Measurements from ENCODE around the gene ZNF408.

ZNF408 gene

DNA sequence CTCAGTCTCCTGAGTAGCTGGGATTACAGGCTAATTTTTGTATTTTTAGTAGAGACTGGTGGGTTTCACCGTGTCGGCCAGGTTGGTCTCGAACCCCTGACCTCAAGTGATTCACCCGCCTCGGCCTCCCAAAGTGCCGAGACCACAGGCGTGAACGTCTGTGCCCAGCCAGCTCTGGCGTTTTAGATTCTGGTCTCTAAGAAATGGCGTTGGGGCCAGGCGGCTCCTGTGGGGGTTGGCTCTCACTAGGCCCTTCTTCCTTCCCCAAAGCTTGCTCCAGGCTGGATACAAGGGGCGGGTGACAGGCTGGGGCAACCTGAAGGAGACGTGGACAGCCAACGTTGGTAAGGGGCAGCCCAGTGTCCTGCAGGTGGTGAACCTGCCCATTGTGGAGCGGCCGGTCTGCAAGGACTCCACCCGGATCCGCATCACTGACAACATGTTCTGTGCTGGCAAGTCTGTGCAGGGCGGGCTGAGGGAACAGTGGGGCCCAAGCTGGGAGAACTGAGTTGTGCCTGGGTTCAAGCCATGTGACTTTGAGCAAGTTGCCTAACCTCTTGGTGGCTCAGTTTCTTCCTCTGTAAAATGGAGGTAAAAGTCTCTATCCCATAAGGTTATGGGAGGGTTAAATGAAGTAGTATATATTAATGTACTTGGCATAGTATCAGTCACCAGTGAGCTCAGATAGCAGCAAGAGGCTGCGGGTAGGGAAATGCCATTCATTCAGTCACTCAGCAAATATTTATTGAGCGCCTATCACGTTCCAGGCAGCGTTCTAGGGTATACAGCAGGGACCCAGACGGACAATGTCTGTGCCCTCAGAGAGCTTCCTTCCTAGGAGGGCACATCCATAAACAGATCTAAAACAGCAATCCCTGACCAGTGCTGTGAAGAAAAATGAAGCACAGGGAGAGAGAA lies 28.5 kb downstream of the ZNF408 start:
- DNase-seq = no peak

- DNase-seq = no peak
Measured at GRCh38 chr11:46731545-46731944, 30.7 kb downstream of the ZNF408 start.

GRCh38 chr11:46733234-46733633 lies 32.4 kb downstream of the ZNF408 start:
- DNase-seq = no peak

DNA sequence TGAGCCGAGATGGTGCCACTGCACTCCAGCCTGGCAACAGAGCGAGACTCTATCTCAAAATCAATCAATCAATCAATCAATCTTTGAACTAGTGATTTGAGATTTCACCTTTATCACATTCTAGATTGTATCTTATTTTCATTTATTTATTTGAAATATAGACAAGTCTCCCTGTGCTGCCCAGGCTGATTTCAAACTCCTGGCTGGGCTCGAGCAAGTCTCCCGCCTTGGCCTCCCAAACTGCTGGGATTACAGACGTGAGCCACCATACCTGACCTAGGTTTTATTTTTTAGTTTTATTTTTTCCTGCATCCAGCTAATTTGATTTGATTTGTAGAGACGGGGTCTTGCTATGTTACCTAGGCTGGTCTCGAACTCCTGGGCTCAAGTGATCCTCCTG lies 35.3 kb downstream of the ZNF408 start:
- no peak for DNase-seq

DNA sequence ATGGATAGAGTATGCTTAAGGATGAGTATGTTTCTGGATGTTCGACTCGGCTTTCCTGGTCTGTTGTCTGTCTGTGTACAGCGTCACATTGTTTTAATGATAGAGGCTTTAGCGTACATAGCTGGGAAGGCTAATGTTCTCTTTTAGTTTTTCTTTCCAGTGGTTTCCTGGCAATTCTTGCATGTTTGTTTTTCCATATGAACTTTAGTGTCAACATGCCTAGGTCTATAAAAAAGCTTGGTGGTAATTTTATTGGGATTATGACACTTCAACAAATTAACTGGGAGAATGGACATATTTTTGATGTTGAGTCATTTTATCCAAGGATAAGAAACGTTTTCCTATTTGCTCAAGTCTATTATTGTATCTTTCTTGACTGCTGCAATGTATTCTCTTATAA lies 35.8 kb downstream of the ZNF408 start:
- no peak for DNase-seq

- DNase-seq = no peak
Measured at GRCh38 chr11:46737699-46738098, 36.9 kb downstream of the ZNF408 start.

DNA sequence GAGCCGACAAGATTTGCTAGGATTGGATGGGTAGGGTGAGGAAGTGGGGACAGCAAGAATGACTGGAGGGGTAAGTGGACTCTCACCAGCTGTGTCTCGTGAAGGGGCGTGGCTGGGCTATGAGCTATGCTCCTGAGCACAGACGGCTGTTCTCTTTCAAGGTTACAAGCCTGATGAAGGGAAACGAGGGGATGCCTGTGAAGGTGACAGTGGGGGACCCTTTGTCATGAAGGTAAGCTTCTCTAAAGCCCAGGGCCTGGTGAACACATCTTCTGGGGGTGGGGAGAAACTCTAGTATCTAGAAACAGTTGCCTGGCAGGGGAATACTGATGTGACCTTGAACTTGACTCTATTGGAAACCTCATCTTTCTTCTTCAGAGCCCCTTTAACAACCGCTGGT lies 38.1 kb downstream of the ZNF408 start:
- DNase-seq = no peak

- no peak for DNase-seq
Measured at GRCh38 chr11:46741600-46742484, 41.0 kb downstream of the ZNF408 start.

- no peak for DNase-seq
Measured at GRCh38 chr11:46743043-46743442, 42.2 kb downstream of the ZNF408 start.

DNA sequence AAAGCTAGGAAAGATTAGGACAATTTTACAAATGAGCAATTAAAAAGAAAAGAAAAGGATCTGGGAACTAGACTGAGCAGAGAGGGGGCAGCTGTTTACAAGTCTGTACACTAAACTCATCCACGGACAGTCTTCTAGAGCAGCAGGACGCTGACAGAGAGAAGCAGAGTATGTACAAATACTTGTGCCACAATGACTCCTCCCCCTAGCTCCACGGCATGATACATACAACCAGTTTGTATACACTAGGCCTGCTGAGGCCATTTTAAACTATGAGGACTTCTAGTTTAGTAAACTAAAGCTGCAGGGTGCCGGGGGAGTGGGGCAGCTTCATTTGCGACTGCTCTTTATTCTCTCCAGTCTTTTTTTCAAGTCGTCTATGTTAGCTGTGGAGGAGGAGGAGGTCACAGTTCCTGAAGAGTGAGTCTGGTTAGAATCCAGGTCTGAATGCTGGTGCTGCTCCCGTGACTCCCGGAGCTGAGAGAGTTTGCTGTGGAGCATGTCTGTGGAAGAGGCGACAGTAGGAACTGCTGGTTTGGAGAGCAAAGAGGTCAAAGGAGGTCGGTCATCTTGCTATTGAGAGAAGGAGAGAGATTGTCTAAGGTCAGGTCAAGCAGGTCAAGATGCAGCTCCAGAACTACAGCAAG lies 43.0 kb downstream of the ZNF408 start:
- no peak for DNase-seq

DNA sequence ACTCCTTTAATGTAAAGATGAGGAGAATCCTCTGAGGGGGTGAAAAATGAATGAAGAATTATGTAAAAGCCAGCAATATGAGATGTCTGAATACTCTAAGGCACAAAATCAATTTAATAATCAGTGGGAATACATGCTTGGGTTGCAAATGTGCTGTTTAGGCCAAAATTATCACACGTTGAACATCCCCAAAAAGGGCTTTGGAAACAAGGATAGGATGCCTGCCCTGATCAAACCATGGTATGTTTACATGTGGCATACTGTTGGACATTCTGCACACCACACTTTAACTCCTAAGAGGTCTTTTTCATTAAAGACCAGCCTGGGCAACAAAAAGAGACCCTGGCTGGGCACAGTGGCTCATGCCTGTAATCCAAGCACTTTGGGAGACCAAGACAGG lies 44.5 kb downstream of the ZNF408 start:
- no peak for DNase-seq

DNA sequence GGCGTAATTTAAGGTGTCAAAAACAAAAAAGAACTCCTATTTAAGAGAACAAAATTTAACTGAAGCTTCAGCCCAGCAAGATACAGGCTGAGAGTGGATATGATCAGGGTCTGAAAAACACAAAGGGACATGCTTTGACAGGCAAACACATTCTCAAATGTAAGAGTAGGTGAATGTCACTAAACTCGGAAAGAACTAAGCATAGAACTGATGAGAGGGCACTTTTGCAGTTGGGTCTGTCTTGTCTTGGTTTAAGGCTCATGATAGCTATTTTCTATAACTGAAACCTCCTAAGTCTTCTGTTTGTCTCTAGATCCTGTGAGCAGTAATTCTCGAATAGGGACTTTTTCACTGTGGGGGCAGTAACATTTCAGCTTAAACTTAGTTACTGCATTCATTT lies 45.2 kb downstream of the ZNF408 start:
- DNase-seq = no peak

GRCh38 chr11:46747150-46747549 lies 46.3 kb downstream of the ZNF408 start:
- no peak for DNase-seq

Data from activated CD4-positive, alpha-beta T cell treated with anti-CD3 and anti-CD28 coated beads, Interleukin-2, Interleukin-6, amounts not matched to agents 100 ng/mL and 50 ng/mL, durations not matched to agents 16 hours and 8 hours (primary cell).